ENCODE measurements around the gene KIAA1328. TPM values are rescaled to one million over a fixed set of nuclear protein-coding genes. Genes with fewer than 3 reads are reported as not detected.

Gene KIAA1328
- total and polyA plus RNA-seq, 7 donors: 1.3 to 4.4 (median 3.5) TPM

DNA sequence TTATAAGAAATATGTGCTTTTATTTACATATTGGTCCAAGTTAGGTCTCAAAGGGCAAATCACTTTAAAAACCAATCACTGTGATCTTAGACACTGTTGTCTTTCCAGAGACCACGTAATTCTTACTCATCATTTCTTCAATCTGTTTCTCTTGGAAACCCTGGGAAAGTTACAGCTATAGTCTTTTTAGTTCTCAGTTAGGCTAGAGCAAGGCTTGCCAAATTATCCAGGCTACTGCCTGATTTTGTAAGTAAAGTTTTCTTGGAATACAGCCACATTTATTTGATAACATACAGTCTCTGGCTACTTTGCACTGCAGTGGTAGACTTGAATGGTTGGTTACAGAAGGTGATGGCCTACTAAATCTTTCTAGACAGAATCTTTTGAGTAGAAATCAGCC is 106.0 kb downstream of the KIAA1328 start:
- Histone ChIP-seq H3K4me3 (no peak overlapping the region), H3K4me1 (no peaks in the 10 kb centered on the region), H3K27me3 (ENCODE audit: insufficient read depth in 3 of 3, low read length in 2 of 3) (no peaks in the 10 kb centered on the region), H3K36me3 (ENCODE audit: insufficient read depth in 1 of 2, low read depth in 1 of 2) (no peaks in the 10 kb centered on the region), H3K27ac (no peak overlapping the region), H3K9me3 (peaks cover 12% of the 10 kb centered on the region)
- DNase-seq (no peak), ATAC-seq (no peak)
- intact Hi-C loops (cut with DNase I): no loop called here
- TF ChIP-seq, protein P1, sequence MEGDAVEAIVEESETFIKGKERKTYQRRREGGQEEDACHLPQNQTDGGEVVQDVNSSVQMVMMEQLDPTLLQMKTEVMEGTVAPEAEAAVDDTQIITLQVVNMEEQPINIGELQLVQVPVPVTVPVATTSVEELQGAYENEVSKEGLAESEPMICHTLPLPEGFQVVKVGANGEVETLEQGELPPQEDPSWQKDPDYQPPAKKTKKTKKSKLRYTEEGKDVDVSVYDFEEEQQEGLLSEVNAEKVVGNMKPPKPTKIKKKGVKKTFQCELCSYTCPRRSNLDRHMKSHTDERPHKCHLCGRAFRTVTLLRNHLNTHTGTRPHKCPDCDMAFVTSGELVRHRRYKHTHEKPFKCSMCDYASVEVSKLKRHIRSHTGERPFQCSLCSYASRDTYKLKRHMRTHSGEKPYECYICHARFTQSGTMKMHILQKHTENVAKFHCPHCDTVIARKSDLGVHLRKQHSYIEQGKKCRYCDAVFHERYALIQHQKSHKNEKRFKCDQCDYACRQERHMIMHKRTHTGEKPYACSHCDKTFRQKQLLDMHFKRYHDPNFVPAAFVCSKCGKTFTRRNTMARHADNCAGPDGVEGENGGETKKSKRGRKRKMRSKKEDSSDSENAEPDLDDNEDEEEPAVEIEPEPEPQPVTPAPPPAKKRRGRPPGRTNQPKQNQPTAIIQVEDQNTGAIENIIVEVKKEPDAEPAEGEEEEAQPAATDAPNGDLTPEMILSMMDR (IDR thresholded peaks at IDR 0.05): no peak
- 80 to 81% (median 80%) methylated on average over 1 of the region's 1 CpG for WGBS, 3 donors

DNA sequence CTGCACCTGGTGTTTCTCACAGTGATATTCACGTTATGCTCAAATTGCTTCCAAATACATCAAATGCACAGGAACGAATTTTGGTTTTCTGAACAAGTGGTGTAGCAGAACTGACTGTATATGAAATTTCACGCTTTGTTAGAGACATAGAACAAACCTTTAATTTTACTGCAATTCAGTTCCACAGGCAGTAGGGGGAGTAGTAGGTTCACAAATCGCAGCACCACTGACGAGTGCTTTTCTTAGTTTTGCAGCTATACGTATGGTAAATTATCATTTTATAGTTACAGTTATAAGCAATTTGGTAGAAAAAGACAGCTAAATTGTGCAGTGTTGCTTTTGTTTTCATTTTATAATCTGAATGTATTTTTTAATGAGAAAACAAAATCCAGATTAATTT is 113.3 kb downstream of the KIAA1328 start:
- TF ChIP-seq, protein P1 (IDR thresholded peaks at IDR 0.05): no peak
- Histone ChIP-seq H3K4me1 (no peaks in the 10 kb centered on the region), H3K27ac (no peak overlapping the region), H3K36me3 (ENCODE audit: insufficient read depth in 1 of 2, low read depth in 1 of 2) (no peaks in the 10 kb centered on the region), H3K27me3 (ENCODE audit: insufficient read depth in 3 of 3, low read length in 2 of 3) (no peaks in the 10 kb centered on the region), H3K4me3 (no peak overlapping the region), H3K9me3 (peaks cover 12% of the 10 kb centered on the region)
- 53 to 54% (median 54%) methylated on average over 6 of the region's 6 CpGs for WGBS, 3 donors
- no peak for ATAC-seq
- DNase-seq: no peak
- intact Hi-C loops (cut with DNase I): loop anchor here in 1 of 2 donors (5.0 kb wide), 1 partner anchor 595 kb away; no protein-coding TSS in a partner anchor

DNA sequence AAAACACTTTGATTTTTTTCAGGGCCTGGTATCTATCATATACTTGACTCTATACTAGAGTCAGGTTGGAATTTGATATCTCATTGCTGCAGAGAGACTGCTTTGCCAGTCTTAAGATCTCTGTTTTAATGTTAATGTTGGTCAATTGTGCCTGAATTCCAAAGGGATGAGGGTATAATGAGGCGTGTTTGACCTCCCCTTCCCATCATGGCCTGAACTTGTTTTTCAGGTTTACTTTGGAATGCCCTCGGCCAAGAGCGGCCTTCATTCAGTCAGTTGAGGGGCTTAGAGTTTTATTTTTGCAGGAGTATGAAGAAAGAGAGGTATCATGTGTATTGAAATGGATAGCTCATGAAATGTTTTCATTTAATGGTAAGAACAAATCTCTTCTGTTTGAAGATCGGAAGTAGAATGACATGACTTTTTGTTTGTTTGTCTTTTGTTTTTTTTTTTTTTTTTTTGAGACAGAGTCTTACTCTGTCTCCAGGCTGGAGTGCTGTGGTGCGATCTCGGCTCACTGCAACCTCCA is 119.0 kb downstream of the KIAA1328 start:
- Histone ChIP-seq H3K9me3 (no peaks in the 10 kb centered on the region), H3K4me1 (no peaks in the 10 kb centered on the region), H3K36me3 (ENCODE audit: insufficient read depth in 1 of 2, low read depth in 1 of 2) (no peaks in the 10 kb centered on the region), H3K27ac (no peak overlapping the region), H3K4me3 (no peak overlapping the region), H3K27me3 (ENCODE audit: insufficient read depth in 3 of 3, low read length in 2 of 3) (no peaks in the 10 kb centered on the region)
- DNase-seq (no peak), ATAC-seq (no peak)
- TF ChIP-seq, protein P1 (IDR thresholded peaks at IDR 0.05): no peak
- WGBS, 3 donors: 87 to 88% (median 88%) methylated on average over 6 of the region's 6 CpGs
- intact Hi-C loops (cut with DNase I): no loop called here

DNA sequence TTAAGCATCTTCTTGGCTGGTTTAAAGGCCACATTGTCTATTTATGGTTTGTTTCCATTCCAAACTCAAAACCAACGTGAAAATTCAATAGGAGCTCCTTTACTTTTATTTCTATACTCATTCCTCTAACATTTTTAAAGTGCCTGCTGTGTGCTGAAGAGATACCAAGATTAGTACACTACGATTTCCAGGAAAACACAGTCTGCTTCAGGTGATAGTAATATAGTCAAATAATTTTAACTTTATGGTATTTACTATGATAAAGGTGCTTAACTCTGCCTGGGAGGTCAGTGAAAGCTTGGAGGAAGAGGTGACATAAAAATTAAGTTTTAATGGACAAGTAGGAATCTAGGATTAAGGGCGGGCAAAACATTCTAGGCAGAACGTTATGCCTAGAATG is 121.4 kb downstream of the KIAA1328 start:
- Histone ChIP-seq H3K9me3 (no peaks in the 10 kb centered on the region), H3K27me3 (ENCODE audit: insufficient read depth in 3 of 3, low read length in 2 of 3) (no peaks in the 10 kb centered on the region), H3K27ac (no peak overlapping the region), H3K4me3 (no peak overlapping the region), H3K4me1 (no peaks in the 10 kb centered on the region), H3K36me3 (ENCODE audit: insufficient read depth in 1 of 2, low read depth in 1 of 2) (no peaks in the 10 kb centered on the region)
- TF ChIP-seq, protein P1 (IDR thresholded peaks at IDR 0.05): no peak
- DNase-seq: no peak
- intact Hi-C loops (cut with DNase I): no loop called here
- no peak for ATAC-seq
- 54 to 70% (median 56%) methylated on average over 4 of the region's 4 CpGs for WGBS, 3 donors

DNA sequence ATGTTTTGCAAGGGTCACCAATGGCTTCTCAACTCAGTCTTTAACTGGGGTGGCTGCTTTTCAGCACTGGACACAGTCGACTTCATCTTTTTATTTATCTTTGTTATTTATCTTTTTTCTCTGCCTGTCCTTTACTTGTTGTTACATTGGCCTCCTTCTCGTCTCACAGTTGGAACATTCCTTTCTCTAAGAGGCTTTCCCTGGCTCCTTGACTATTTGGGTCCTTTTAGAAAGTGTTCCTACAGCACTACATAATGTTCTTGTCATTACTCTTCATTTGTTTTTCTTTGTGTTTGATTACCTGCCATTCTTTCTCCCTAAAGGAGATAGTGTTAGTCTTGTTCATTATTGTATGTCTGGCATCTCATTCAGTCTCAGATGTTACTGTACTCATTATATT is 122.0 kb downstream of the KIAA1328 start:
- TF ChIP-seq, protein P1 (IDR thresholded peaks at IDR 0.05): no peak
- Histone ChIP-seq H3K4me3 (no peak overlapping the region), H3K9me3 (no peaks in the 10 kb centered on the region), H3K36me3 (ENCODE audit: insufficient read depth in 1 of 2, low read depth in 1 of 2) (no peaks in the 10 kb centered on the region), H3K27me3 (ENCODE audit: insufficient read depth in 3 of 3, low read length in 2 of 3) (no peaks in the 10 kb centered on the region), H3K27ac (no peak overlapping the region), H3K4me1 (no peaks in the 10 kb centered on the region)
- no peak for ATAC-seq
- WGBS, 3 donors: 63 to 73% (median 72%) methylated on average over 2 of the region's 2 CpGs
- no peak for DNase-seq
- intact Hi-C loops (cut with DNase I): no loop called here

All from psoas muscle (tissue), 8 donors.